SK-MEL-5 (cell line): ENCODE data around the gene LIN54. TPM values are rescaled to one million over a fixed set of nuclear protein-coding genes. Genes with fewer than 3 reads are reported as not detected.
"Not testable (repeated sequence)": the region's sequence is repeated elsewhere in the genome, so short reads cannot be mapped to it uniquely, and the experiment has no call there.

Experiments used
- DNase-seq: peaks from one replicate; pipeline ENCODE4 v3.0.0-alpha.2; 2016; ENCODE audit warnings: low read depth, low spot score
- in situ Hi-C: cut with HindIII; loops from 2 replicates; pipeline ENCODE4 v1.10.0; 2016; ENCODE audit warnings: low sequenced_read_pairs, high pct_unique_total_duplicates, low pct_unique_long_range_greater_than_20kb
- polyA plus RNA-seq, 2 experiments: library from polyadenylated mRNA; depleted of rRNA; stranded (reverse); fragments of >200 nt; gene quantifications; 2 replicates each; pipeline ENCODE4 v1.2.3, GENCODE V29; 2015
- total RNA-seq: library from RNA; depleted of rRNA; stranded (reverse); fragments of >200 nt; shearing (Covaris generic); gene quantifications from 2 replicates; pipeline ENCODE4 v1.2.3, GENCODE V29; 2014; rRNA removed

LIN54 gene
- total RNA-seq, result 21.2 and 21.4 TPM in 2 replicates
- polyA plus RNA-seq (2015; cell fraction: cytosol; rRNA removed), result 14.0 and 17.6 TPM in 2 replicates
- 8.6 and 9.1 TPM in 2 replicates for polyA plus RNA-seq (2015; cell fraction: nucleus; rRNA removed)

GRCh38 chr4:83010522-83011318 is at the start of gene LIN54:
LIN54 (minus strand) TSS chr4:83010823; CDS start chr4:82984844, 25,979 bp downstream.
- DNase-seq, result peak; percentile 69
- in situ Hi-C loops, result no loop called here

DNA sequence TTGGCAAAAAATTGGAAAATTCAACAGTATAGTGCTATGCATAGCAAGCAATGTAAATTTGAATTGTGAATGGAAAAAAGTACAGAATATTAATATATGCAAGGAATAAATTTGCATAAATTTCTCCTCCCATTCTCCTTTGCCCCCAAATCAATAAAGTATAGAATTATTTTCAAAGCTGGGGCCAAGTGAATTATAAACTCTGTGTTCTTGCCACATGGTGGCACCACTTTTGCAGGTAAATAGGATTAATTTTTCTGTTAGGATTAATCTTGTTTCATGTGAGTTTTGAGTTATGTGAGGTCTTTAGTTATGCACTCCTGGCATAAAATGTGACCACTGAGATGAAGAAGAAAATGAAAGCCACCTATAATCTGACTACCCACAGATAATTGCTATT is 44.3 kb upstream of the LIN54 start:
- in situ Hi-C loops, result no loop called here
- peak; percentile 15 for DNase-seq

DNA sequence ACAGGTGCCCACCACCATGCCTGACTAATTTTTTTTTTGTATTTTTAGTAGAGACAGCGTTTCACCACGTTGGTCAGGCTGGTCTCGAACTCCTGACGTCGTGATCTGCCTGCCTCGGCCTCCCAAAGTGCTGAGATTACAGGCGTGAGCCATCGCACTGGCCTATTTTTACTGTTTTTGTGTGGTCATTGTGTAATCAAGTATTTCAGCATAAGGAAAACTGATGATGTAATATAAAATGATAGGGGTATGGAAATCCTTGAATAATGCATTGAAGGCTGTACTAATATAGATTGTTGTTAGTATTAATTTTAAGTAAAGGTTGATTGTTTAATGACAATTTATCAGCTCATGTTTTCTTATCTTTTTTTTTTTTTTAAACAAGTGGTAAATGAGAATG is 38.2 kb upstream of the LIN54 start:
- DNase-seq, in situ Hi-C loops: not testable (repeated sequence)

GRCh38 chr4:83046693-83047473 is 36.3 kb upstream of the LIN54 start:
- in situ Hi-C loops, result no loop called here
- DNase-seq, result no peak

DNA sequence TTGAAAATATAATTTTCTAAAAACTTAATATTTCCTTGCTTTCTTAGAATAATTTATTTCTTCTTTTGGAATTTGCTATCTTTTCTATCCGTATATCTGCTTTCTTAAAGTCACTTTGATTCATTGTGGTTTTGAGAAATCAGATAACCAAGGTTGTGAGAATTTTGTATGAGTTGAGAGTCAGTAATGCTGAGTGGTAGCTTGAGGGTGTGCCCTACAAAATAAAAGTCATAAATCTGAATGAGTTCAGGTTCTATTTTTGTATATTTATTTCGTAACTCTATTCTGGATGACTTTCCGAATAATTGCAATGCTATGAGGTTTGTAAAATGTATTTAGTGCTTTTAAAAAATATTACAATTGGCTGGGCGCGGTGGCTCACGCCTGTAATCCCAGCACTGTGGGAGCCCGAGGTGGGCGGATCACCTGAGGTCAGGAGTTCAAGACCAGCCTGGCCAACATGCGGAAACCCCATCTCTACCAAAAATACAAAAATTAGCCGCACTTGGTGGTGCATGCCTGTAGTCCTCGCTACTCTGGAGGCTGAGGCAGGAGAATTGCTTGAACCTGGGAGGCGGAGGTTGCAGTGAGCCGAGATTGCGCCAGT is 33.3 kb upstream of the LIN54 start:
- in situ Hi-C loops, result no loop called here

GRCh38 chr4:83043157-83043556 is 32.5 kb upstream of the LIN54 start:
- DNase-seq, in situ Hi-C loops: not testable (repeated sequence)

More for the DNA sequence above, 33.3 kb upstream of the LIN54 start:
- no peak for DNase-seq

DNA sequence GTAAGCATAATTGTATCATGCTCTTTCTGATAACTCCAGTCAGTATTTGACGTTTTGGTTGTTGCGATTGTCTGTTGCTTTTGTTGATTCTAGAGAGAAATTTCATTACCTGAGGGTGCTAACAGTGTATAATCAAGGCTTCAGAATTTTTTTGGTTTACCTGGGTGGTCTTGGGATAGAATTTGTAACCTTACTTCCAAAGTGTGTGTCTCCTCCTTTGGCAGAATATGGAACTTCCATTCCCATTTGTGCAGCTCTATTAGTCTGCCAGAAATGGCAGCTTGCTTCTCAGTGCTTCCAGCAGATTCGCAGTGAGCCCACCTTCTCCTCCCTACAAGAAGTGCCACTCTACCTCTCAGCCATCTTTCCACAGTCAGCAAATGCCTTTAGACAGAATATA is 29.6 kb upstream of the LIN54 start:
- DNase-seq, result peak; percentile 13
- in situ Hi-C loops, result no loop called here

DNA sequence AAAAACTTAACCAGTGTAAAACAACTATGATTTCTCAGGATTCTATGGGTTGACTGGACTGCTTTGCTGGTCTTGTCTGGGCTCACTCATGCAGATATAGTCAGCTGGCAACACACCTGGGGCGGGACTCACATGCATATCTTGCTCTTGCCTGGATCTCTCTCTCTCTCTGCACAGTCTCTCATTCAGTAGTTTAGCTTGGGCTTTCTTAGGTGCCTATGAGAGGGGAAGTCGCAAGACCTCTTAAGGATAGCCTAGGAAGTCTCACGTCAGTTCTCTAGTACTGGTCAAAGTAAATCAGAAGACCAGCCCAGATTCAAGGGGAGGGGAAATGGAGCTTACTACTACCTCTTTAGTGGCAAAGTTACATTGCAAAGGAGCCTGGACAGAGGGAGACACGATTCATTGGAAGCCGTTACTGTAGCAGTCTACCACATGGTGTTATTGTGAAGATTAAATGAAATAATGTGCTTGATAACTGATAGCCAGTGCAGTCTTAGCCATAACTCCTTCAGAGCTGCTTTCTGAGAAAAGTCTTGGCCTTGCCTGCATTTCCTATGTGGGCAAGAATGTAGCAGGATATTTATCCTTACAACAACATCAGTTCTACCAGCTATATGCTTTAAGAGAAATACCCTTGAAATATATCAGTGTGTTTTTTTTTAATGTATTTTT is 26.5 kb upstream of the LIN54 start:
- no peak for DNase-seq
- in situ Hi-C loops, result no loop called here

DNA sequence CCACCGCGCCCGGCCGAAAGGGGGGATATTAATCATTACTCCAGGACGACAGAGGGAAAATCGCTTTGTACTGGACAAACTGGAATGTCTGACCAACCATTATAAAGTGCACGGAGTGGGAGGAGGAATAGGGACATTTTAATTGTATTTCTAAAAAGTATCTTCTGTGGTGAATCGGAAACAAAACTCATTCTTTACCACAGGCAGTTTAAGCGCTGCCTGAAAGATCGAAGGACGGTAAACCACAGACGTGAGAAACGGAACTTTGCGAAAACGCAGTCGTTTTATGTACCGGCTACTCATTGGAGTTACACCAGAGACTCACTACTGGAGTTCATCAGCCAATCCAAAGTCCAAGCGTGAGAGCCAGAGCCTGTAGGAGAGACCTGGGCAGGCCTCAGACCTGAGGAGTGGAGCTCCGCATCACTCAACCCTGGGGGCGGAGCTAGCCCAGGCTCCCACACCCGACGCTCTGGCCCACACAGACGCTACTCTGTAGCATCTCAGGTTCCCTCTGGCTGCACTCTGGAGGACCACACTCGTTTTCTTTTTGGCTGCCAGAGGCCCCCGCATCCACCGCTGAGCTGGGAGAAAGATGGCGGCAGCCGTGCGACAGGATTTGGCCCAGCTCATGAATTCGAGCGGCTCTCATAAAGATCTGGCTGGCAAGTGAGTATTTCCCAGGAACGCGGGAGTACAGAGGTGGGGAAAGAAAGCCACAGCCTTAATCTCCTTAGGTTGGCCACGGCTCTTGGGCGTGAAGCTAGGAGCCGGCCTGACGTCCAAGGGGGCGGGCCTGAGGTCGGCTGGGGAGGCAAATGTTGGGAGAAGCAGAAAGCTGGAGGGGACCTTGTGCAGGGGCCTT is 24.2 kb upstream of the LIN54 start, which contains the start of gene COPS4:
TSS of gene COPS4 (plus strand) at position 554 of the 865 bp plus-strand sequence. CDS start at position 596, 42 bp downstream.
- peak; percentile 99 for DNase-seq
- in situ Hi-C loops, result no loop called here

DNA sequence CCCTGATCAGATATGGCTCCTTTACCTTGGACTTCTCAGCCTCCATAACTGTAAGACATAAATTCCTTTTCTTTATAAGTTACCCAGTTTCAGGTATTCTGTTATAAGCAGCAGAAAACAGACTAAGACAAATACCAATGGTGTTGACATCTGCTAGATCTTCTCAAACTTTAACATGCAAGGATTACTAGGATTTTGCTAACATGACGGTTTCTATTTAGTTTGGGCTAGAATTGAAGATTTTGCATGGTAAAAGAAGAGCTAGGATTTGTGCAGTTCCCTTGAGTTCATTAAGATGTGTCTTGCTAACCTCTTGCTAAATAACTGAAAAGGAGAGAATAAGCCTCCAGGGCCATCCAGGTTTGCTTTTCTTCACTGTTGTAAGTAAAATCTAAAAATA is 19.1 kb upstream of the LIN54 start:
- in situ Hi-C loops, result no loop called here

GRCh38 chr4:83028976-83029375 is 18.4 kb upstream of the LIN54 start:
- in situ Hi-C loops, result no loop called here
- DNase-seq, result no peak

More for the DNA sequence above, 19.1 kb upstream of the LIN54 start:
- DNase-seq, result no peak

- DNase-seq, result no peak
- in situ Hi-C loops, result no loop called here
Measured at GRCh38 chr4:83025563-83025962, 14.9 kb upstream of the LIN54 start.

- DNase-seq, result no peak
- in situ Hi-C loops, result no loop called here
Measured at GRCh38 chr4:83024233-83024632, 13.6 kb upstream of the LIN54 start.

GRCh38 chr4:83023599-83023998 is 13.0 kb upstream of the LIN54 start:
- DNase-seq, in situ Hi-C loops: not testable (repeated sequence)

DNA sequence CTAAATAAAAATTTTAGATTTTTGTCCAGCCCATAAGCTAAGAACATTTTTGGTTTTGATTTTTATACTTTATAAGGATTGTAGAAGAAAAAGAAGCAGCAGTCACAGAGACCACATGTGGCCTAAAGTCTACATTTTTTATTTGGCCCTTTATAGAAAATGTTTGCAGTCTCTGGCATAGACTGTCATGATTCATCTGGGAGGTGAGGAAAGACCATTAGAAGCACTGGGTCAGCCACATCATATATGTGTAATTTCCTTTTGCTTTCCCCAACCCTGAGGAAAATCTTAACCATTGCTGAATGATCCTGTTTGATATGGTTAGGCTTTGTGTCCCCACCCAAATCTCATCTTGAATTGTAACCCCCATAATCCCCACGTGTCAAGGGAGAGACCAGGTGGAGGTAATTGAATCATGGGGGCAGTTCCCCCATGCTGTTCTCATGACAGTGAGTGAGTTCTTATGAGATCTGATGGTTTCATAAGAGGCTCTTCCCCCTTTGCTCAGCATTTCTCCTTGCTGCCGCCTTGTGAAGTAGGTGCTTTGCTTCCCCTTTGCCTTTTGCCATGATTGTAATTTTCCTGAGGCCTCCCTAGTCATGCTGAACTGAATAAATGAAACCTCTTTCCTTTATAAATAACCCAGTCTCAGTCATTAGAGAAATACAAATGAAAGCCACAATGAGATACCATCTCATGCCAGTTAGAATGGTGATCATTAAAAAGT is 12.3 kb upstream of the LIN54 start:
- no peak for DNase-seq

More for the DNA sequence above, 12.3 kb upstream of the LIN54 start:
- in situ Hi-C loops, result no loop called here
